Right cardiac atrium (tissue), 5 donors: Measurements from ENCODE around the gene PDCD10. TPM values are rescaled to one million over a fixed set of nuclear protein-coding genes. Genes with fewer than 3 reads are reported as not detected.

Experiments
- ATAC-seq, 2 donors: fragments of 200-7000 bp; cut with Tn5 transposase; one replicate each; pipeline versions ENCODE4 v1.8.0 to v1.9.1; 2020; ENCODE audit warnings: moderate library complexity in 2 of 2, mild to moderate bottlenecking in 1 of 2
- DNase-seq, 3 donors: peaks; one replicate each; pipeline ENCODE4 v3.0.0-alpha.2; 2020
- H3K27ac ChIP-seq: one replicate; pipeline ENCODE4 v1.5.1; 2013; ENCODE audit warnings: mild to moderate bottlenecking, low read length, control low read depth, moderate library complexity
- H3K27me3 ChIP-seq: one replicate; pipeline ENCODE4 v1.6.1; 2013; ENCODE audit not compliant: control insufficient read depth, insufficient read depth
- H3K4me1 ChIP-seq: one replicate; pipeline ENCODE4 v1.6.1; 2013; ENCODE audit warnings: low read length; ENCODE audit not compliant: control insufficient read depth, insufficient read depth
- H3K4me3 ChIP-seq: one replicate; pipeline ENCODE4 v1.5.1; 2013; ENCODE audit warnings: low read length, control low read depth
- H3K9me3 ChIP-seq: one replicate; pipeline ENCODE4 v1.6.1; 2013; ENCODE audit warnings: low read length; ENCODE audit not compliant: control insufficient read depth
- WGBS: extraction: QIAGEN DNeasy Blood & Tissue Kit; methylation state at CpG from one replicate; pipeline ENCODE4 v1.1.7; 2013; 5-methylcytosine and 5-hydroxymethylcytosine counted together
- intact Hi-C, 4 donors: fragments of 100-400 bp; cut with DNase I; formaldehyde crosslinking; loops; one replicate each; pipeline versions ENCODE4 v1.11.0 to v1.14.0; 2022 to 2023
- polyA plus RNA-seq: library from polyadenylated mRNA; stranded (reverse); fragments of 200-250 nt; gene quantifications from one replicate; pipeline ENCODE4 v1.2.3, GENCODE V29; 2013
- total RNA-seq, 4 donors: library from RNA; stranded (reverse); fragmentation: NEBNext Ultra II Directional; extraction: Animal tissue kit (Norgen Biotek cat#: 25700); gene quantifications; one replicate each; pipeline ENCODE4 v1.2.1, GENCODE V29; 2021
- donor health status: healthy with polysubstance abuse.
- donor health status: DM: no; HTN: yes; CAD: no.
- donor health status: DM: no; HTN: no; CAD: no.
- donor health status: DM: no; HTN: yes; CAD: no; lungs with severe emphysema.
- donor health status: DM: yes; HTN: yes; CAD: no.

Gene PDCD10
- total and polyA plus RNA-seq, 5 donors: 26.6 to 32.9 (median 29.9) TPM

DNA sequence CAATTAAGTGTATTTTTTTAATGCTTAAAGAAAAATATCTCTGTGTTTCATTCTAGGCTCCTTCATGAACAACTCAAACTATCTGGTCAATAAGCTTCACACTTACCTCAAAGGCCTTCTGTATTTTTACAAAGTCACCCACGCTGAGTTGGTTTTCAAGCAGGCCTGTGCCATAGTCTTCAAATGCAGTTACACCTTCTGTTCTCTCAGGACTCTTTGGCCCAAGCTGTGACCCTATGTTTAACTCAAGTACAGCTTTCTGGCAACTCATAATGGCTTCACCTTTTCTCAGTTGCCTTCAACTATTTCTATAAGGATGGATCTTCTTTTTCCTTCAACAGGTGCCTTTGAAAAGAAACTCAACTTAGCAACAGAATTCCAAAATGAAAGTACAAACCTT lies 81.5 kb downstream of the PDCD10 start:
- 76% methylated on average over 1 of the region's 1 CpG for WGBS
- no peak for ATAC-seq
- intact Hi-C loops: no loop called here
- H3K4me3 ChIP-seq: no peak overlapping the region
- H3K27ac ChIP-seq: no peak overlapping the region
- H3K9me3 ChIP-seq: no peaks in the 10 kb centered on the region
- no peak for DNase-seq
- no peaks in the 10 kb centered on the region for H3K4me1 ChIP-seq
- no peaks in the 10 kb centered on the region for H3K27me3 ChIP-seq

GRCh38 chr3:167651826-167652225 lies 82.9 kb downstream of the PDCD10 start:
- no peaks in the 10 kb centered on the region for H3K9me3 ChIP-seq
- H3K4me1 ChIP-seq: no peaks in the 10 kb centered on the region
- H3K27me3 ChIP-seq: no peaks in the 10 kb centered on the region
- ATAC-seq (no peak), DNase-seq (no peak)
- H3K4me3 ChIP-seq: no peak overlapping the region
- intact Hi-C loops: no loop called here
- WGBS: 91% methylated on average over 1 of the region's 1 CpG
- no peak overlapping the region for H3K27ac ChIP-seq

DNA sequence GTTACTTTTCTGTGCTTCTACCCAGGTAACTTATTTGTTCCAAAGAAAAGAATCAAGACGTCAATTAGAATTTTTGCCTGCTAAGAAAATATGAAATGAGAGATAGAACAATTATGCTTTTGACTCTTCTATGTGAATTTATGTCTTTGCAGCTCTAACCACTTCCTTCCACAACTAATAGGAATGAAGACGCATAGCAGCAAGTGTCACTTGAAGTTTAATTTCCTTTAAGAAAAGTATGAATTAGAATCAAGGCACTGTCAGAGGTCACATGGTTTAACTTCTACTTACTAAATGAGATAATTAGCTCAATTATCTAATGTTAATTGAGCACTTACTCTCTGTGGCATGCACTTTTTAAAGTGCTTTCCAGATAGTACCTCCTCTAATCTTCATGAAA lies 84.2 kb downstream of the PDCD10 start:
- DNase-seq (no peak), ATAC-seq (no peak)
- Histone ChIP-seq H3K4me1 (no peaks in the 10 kb centered on the region), H3K27me3 (no peaks in the 10 kb centered on the region), H3K9me3 (no peaks in the 10 kb centered on the region), H3K4me3 (no peak overlapping the region), H3K27ac (no peak overlapping the region)
- intact Hi-C loops: no loop called here
- 78% methylated on average over 2 of the region's 2 CpGs for WGBS

DNA sequence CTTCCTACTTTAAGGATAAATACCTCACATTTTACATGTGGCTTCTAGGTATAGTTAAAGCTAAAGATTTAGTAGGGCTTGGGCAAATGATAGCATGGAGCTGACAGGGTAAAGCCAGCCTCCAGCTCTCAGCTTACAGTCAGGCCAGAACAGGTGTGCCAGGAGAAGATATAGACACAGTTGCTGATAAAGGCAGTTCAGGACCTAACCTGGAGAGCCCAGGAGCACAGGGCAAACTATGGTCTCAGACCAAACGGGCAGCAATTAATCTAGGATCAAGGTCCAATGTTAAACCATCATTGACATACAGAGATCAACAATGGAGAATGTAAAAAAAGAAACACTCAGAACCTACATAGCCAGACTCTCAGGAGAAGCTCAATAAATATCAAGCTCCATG lies 84.9 kb downstream of the PDCD10 start:
- DNase-seq: no peak
- Histone ChIP-seq H3K4me3 (no peak overlapping the region), H3K27me3 (no peaks in the 10 kb centered on the region), H3K27ac (no peak overlapping the region), H3K4me1 (no peaks in the 10 kb centered on the region), H3K9me3 (no peaks in the 10 kb centered on the region)
- intact Hi-C loops: no loop called here
- WGBS: 83% methylated on average over 1 of the region's 1 CpG
- ATAC-seq: no peak

DNA sequence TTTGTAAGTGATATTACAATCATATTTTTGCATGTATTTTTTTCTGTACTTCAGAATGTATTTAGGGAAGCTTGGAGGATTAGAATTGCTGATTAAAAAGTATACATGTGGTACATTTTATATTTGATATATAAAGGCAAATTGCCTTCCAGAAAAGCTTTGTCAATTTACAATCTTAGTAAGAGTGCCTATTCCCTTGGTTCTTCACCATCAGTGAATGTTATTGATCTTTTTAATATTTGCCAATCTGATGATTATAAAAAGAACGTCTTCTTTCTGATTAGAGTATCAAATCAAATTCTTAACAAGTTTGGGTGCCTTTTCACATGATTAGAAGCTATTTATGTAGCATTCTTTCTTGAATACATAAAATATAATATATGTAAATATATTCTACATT lies 90.1 kb downstream of the PDCD10 start:
- intact Hi-C loops: no loop called here
- H3K4me3 ChIP-seq: no peak overlapping the region
- DNase-seq (no peak), ATAC-seq (no peak)
- H3K27ac ChIP-seq: no peak overlapping the region
- no peaks in the 10 kb centered on the region for H3K9me3 ChIP-seq
- H3K4me1 ChIP-seq: no peaks in the 10 kb centered on the region
- no peaks in the 10 kb centered on the region for H3K27me3 ChIP-seq
- WGBS: 72% methylated on average over 1 of the region's 1 CpG

Other genes starting within 250 kb of the PDCD10 start
- 10 to 100 TPM; 16.0 to 29.6 (median 26.4) TPM for gene WDR49, start 81.0 kb downstream of the PDCD10 start, total RNA-seq
- 4.4 TPM for gene WDR49, start 81.0 kb downstream of the PDCD10 start, polyA plus RNA-seq
- 1 to 10 TPM; 3.0 to 3.7 (median 3.0) TPM for gene SERPINI1, start 829 bp upstream of the PDCD10 start, total RNA-seq
- 6.4 TPM for gene SERPINI1, start 829 bp upstream of the PDCD10 start, polyA plus RNA-seq